GM18520 (cell line): ENCODE results near the gene KHDC4.

Experiments
- ATAC-seq: cut with Tn5 transposase; IDR thresholded peaks from one replicate; pipeline ENCODE4 v1.9.1; 2021; ENCODE audit not compliant: unreplicated experiment

The KHDC4 gene

GRCh38 chr1:155872527-155872926, 61.7 kb downstream of the KHDC4 start:
- no peak for ATAC-seq

- no peak for ATAC-seq
Observed at GRCh38 chr1:155871390-155871789, 62.8 kb downstream of the KHDC4 start.

GRCh38 chr1:155867766-155868165, 66.4 kb downstream of the KHDC4 start:
- no peak for ATAC-seq

- ATAC-seq: no peak
Observed at GRCh38 chr1:155864393-155864792, 69.8 kb downstream of the KHDC4 start.
